Left ventricle myocardium inferior (tissue), 1 donor: Measurements from ENCODE around the gene DENND1A. TPM values are rescaled to one million over a fixed set of nuclear protein-coding genes. Genes with fewer than 3 reads are reported as not detected.

Source experiments
- DNase-seq: peaks from one replicate; pipeline ENCODE4 v3.0.0-alpha.2; 2020
- H3K27ac ChIP-seq: fragments of 200-600 bp; replicated peaks from 2 replicates; pipeline ENCODE4 v1.8.0; 2021
- H3K27me3 ChIP-seq: fragments of 200-600 bp; 2 replicates; pipeline ENCODE4 v1.8.0; 2021; ENCODE audit warnings: low read depth
- H3K36me3 ChIP-seq: fragments of 200-600 bp; 2 replicates; pipeline ENCODE4 v1.8.0; 2021
- H3K4me1 ChIP-seq: fragments of 200-600 bp; 2 replicates; pipeline ENCODE4 v1.8.0; 2021
- H3K4me3 ChIP-seq: fragments of 200-600 bp; 2 replicates; pipeline ENCODE4 v1.8.0; 2021; ENCODE audit warnings: mild to moderate bottlenecking, moderate library complexity
- H3K9me3 ChIP-seq: fragments of 200-600 bp; replicated peaks from 2 replicates; pipeline ENCODE4 v1.8.0; 2021
- CTCF ChIP-seq: fragments of 200-600 bp; IDR thresholded peaks from 2 replicates; pipeline ENCODE4 v1.8.0; 2021; ENCODE audit warnings: antibody characterized with exemption, mild to moderate bottlenecking, borderline replicate concordance
- intact Hi-C: fragments of 100-400 bp; cut with micrococcal nuclease; formaldehyde crosslinking; loops from one replicate; pipeline ENCODE4 v1.11.0; 2022
- total RNA-seq: library from RNA; stranded (reverse); fragmentation: NEBNext Ultra II Directional; extraction: Animal tissue kit (Norgen Biotek cat#: 25700); gene quantifications from one replicate; pipeline ENCODE4 v1.2.1, GENCODE V29; 2021
- donor health status: DM: no; HTN: yes; CAD: no; lungs with severe emphysema.

The DENND1A gene
- total RNA-seq, 1 donor from 2014 or later = 12.2 TPM

GRCh38 chr9:123772374-123772773, 157.6 kb downstream of the DENND1A start:
- no peak overlapping the region for H3K27ac ChIP-seq
- TF ChIP-seq CTCF = no peak
- peaks cover 7% of the 10 kb centered on the region for H3K4me1 ChIP-seq
- H3K9me3 ChIP-seq = no peaks in the 10 kb centered on the region
- DNase-seq = no peak
- intact Hi-C loops = no loop called here
- H3K4me3 ChIP-seq = no peak overlapping the region
- no peaks in the 10 kb centered on the region for H3K36me3 ChIP-seq
- H3K27me3 ChIP-seq = no peaks in the 10 kb centered on the region

- Histone ChIP-seq H3K4me3 (no peak overlapping the region), H3K27me3 (no peaks in the 10 kb centered on the region), H3K9me3 (no peaks in the 10 kb centered on the region), H3K36me3 (no peaks in the 10 kb centered on the region), H3K4me1 (peaks cover 7% of the 10 kb centered on the region), H3K27ac (no peak overlapping the region)
- TF ChIP-seq CTCF = no peak
- intact Hi-C loops = no loop called here
- DNase-seq = no peak
Observed at GRCh38 chr9:123771690-123772089, 158.2 kb downstream of the DENND1A start.

GRCh38 chr9:123769719-123770118, 160.2 kb downstream of the DENND1A start:
- intact Hi-C loops = no loop called here
- no peak for DNase-seq
- H3K4me3 ChIP-seq = no peak overlapping the region
- H3K9me3 ChIP-seq = no peaks in the 10 kb centered on the region
- no peaks in the 10 kb centered on the region for H3K36me3 ChIP-seq
- H3K4me1 ChIP-seq = no peaks in the 10 kb centered on the region
- no peak for TF ChIP-seq CTCF
- H3K27me3 ChIP-seq = no peaks in the 10 kb centered on the region
- no peak overlapping the region for H3K27ac ChIP-seq

- H3K4me1 ChIP-seq = peaks cover 10% of the 10 kb centered on the region
- no peak overlapping the region for H3K27ac ChIP-seq
- H3K4me3 ChIP-seq = no peak overlapping the region
- DNase-seq = no peak
- no peaks in the 10 kb centered on the region for H3K27me3 ChIP-seq
- TF ChIP-seq CTCF = no peak
- intact Hi-C loops = no loop called here
- H3K36me3 ChIP-seq = no peaks in the 10 kb centered on the region
- no peaks in the 10 kb centered on the region for H3K9me3 ChIP-seq
Observed at GRCh38 chr9:123763910-123764588, 165.9 kb downstream of the DENND1A start.

- Histone ChIP-seq H3K36me3 (no peaks in the 10 kb centered on the region), H3K4me1 (peaks cover 21% of the 10 kb centered on the region), H3K9me3 (no peaks in the 10 kb centered on the region), H3K27ac (no peak overlapping the region), H3K4me3 (no peak overlapping the region), H3K27me3 (no peaks in the 10 kb centered on the region)
- DNase-seq = no peak
- TF ChIP-seq CTCF = no peak
- intact Hi-C loops = no loop called here
Observed at GRCh38 chr9:123761905-123762605, 167.9 kb downstream of the DENND1A start.
